ENCODE measurements around the gene ZNF69.

GRCh38 chr19:11921852-11922495 is 34.4 kb downstream of the ZNF69 start:
- TF ChIP-seq, protein P1, sequence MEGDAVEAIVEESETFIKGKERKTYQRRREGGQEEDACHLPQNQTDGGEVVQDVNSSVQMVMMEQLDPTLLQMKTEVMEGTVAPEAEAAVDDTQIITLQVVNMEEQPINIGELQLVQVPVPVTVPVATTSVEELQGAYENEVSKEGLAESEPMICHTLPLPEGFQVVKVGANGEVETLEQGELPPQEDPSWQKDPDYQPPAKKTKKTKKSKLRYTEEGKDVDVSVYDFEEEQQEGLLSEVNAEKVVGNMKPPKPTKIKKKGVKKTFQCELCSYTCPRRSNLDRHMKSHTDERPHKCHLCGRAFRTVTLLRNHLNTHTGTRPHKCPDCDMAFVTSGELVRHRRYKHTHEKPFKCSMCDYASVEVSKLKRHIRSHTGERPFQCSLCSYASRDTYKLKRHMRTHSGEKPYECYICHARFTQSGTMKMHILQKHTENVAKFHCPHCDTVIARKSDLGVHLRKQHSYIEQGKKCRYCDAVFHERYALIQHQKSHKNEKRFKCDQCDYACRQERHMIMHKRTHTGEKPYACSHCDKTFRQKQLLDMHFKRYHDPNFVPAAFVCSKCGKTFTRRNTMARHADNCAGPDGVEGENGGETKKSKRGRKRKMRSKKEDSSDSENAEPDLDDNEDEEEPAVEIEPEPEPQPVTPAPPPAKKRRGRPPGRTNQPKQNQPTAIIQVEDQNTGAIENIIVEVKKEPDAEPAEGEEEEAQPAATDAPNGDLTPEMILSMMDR (IDR thresholded peaks at IDR 0.05), result no peak
- TF ChIP-seq EP300 (IDR thresholded peaks at IDR 0.05) (no peak), POLR2A (IDR thresholded peaks at IDR 0.05) (no peak)
